ENCODE data around the gene AVL9.

GRCh38 chr7:32560075-32560474 lies 64.8 kb downstream of the AVL9 start:
- no peak for TF ChIP-seq CTCF (IDR thresholded peaks at IDR 0.05; ENCODE audit: low read depth, low read length, poor library complexity, severe bottlenecking)
- TF ChIP-seq EZH2phosphoT487 (IDR thresholded peaks at IDR 0.05; ENCODE audit: borderline replicate concordance, low read length) = no peak

All from DOHH2 (cell line).